ENCODE results near the gene CASP8AP2.
"Not testable (repeated sequence)": the region's sequence is repeated elsewhere in the genome, so short reads cannot be mapped to it uniquely, and the experiment has no call there.

DNA sequence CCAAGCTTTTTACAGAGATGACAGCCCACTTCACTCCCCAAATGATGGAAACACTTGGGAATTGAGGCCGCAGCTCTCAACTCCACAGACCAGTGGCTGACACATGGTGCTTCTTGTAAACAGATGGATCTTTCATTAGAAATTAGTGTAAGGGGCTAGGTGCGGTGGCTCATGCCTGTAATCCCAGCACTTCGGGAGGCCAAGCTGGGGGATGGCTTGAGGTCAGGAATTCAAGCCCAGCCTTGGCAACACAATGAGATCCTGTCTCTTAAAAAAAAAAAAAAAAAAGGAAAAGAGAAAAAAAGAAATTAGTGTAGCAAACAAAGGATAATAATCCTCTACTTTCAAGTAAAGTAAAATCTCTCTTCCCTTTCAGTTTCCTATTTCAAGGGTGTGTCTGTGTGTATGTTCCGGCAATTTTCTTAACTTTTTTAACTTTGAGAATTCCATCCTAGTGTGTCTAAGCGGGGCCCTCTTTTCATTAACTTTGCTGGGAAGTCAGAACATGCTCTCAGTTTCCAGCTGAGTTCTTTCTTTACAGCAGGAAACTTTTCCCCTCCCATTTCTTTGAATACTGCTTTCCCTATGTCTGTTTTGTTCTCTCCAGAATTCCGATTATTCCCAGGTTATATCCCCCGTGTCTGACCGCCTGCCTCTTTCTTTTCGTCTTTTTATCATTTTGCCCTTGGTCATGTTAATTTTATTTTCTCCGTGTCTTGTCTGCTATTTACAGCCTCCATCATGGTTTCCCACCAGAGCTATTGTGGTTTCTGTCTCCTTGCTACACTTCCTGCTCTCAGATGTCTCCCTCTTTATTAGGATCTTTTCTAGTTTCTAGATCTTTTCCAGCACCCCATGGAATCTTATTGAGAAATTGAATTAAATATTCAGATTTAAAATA lies 80.6 kb downstream of the CASP8AP2 start:
- TF ChIP-seq, protein P1, sequence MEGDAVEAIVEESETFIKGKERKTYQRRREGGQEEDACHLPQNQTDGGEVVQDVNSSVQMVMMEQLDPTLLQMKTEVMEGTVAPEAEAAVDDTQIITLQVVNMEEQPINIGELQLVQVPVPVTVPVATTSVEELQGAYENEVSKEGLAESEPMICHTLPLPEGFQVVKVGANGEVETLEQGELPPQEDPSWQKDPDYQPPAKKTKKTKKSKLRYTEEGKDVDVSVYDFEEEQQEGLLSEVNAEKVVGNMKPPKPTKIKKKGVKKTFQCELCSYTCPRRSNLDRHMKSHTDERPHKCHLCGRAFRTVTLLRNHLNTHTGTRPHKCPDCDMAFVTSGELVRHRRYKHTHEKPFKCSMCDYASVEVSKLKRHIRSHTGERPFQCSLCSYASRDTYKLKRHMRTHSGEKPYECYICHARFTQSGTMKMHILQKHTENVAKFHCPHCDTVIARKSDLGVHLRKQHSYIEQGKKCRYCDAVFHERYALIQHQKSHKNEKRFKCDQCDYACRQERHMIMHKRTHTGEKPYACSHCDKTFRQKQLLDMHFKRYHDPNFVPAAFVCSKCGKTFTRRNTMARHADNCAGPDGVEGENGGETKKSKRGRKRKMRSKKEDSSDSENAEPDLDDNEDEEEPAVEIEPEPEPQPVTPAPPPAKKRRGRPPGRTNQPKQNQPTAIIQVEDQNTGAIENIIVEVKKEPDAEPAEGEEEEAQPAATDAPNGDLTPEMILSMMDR (IDR thresholded peaks at IDR 0.05) = not testable (repeated sequence)
- TF ChIP-seq POLR2A (IDR thresholded peaks at IDR 0.05) = not testable (repeated sequence)

Data from testis (tissue), 2 donors.